A549 (cell line): Measurements from ENCODE around the gene KRAS. TPM values are rescaled to one million over a fixed set of nuclear protein-coding genes. Genes with fewer than 3 reads are reported as not detected.

Source experiments
- CBX2 ChIP-seq: fragments of 200-600 bp; sonication (generic); IDR thresholded peaks from 2 replicates; pipeline ENCODE4 v1.6.1; 2016; ENCODE audit warnings: low read depth, mild to moderate bottlenecking, borderline replicate concordance
- CBX8 ChIP-seq: fragments of 200-600 bp; sonication (generic); IDR thresholded peaks from 2 replicates; pipeline ENCODE4 v1.6.1; 2016
- CHD2 ChIP-seq: fragments of 150-350 bp; IDR thresholded peaks from 2 replicates; pipeline ENCODE4 v1.6.1; 2014; ENCODE audit warnings: low read length; ENCODE audit not compliant: partially characterized antibody
- CHD4 ChIP-seq: fragments of 200-600 bp; sonication (generic); IDR thresholded peaks from 2 replicates; pipeline ENCODE4 v1.6.1; 2016; ENCODE audit warnings: antibody characterized with exemption, mild to moderate bottlenecking, borderline replicate concordance
- EHF ChIP-seq: fragments of 250-450 bp; sonication (Bioruptor Pico); IDR thresholded peaks from 2 replicates; pipeline ENCODE4 v1.5.0; 2020; ENCODE audit warnings: mild to moderate bottlenecking
- GATA3 ChIP-seq: IDR thresholded peaks from 2 replicates; pipeline ENCODE4 v1.6.1; 2012; ENCODE audit warnings: borderline replicate concordance
- HOXA7 ChIP-seq: fragments of 250-450 bp; sonication (Bioruptor Pico); IDR thresholded peaks from 2 replicates; pipeline ENCODE4 v1.5.0; 2020; ENCODE audit warnings: mild to moderate bottlenecking, moderate library complexity
- JUN ChIP-seq, 2 experiments: fragments of >200 bp; sonication (Bioruptor Twin); formaldehyde crosslinking; IDR thresholded peaks; 2 replicates in 1 of 2; 3 replicates in 1 of 2; pipeline ENCODE4 v1.6.1; 2016 to 2017
- JUNB ChIP-seq: fragments of >200 bp; sonication (Bioruptor Twin); formaldehyde crosslinking; IDR thresholded peaks from 2 replicates; pipeline ENCODE4 v1.6.1; 2016
- MAFK ChIP-seq: fragments of 450-650 bp; IDR thresholded peaks from 2 replicates; pipeline ENCODE4 v1.6.1; 2014; ENCODE audit not compliant: partially characterized antibody
- NFE2L2 ChIP-seq: fragments of 150-350 bp; conservative IDR thresholded peaks from 2 replicates; pipeline ENCODE4 v1.6.1; 2014; ENCODE audit warnings: low read length
- NR3C1 ChIP-seq: fragments of >200 bp; sonication (Bioruptor Twin); formaldehyde crosslinking; IDR thresholded peaks from 3 replicates; pipeline ENCODE4 v1.6.1; 2017
- POLR2AphosphoS2 ChIP-seq: conservative IDR thresholded peaks from 2 replicates; pipeline ENCODE4 v1.6.1; 2012; ENCODE audit warnings: low read length, improper control_type of control experiment, inconsistent platforms
- RARB ChIP-seq: fragments of 250-450 bp; sonication (Bioruptor Pico); IDR thresholded peaks from 2 replicates; pipeline ENCODE4 v1.8.0; 2021; ENCODE audit warnings: mild to moderate bottlenecking, moderate library complexity
- RNF2 ChIP-seq: fragments of 200-600 bp; sonication (generic); IDR thresholded peaks from 2 replicates; pipeline ENCODE4 v1.6.1; 2016; ENCODE audit warnings: low read depth, mild to moderate bottlenecking, antibody characterized with exemption, moderate library complexity, borderline replicate concordance
- SMC3 ChIP-seq: fragments of >200 bp; sonication (Bioruptor Twin); formaldehyde crosslinking; IDR thresholded peaks from 3 replicates; pipeline ENCODE4 v1.6.1; 2018; ENCODE audit warnings: inconsistent platforms
- SREBF2 ChIP-seq: fragments of 450-650 bp; IDR thresholded peaks from 2 replicates; pipeline ENCODE4 v1.6.1; 2014; ENCODE audit warnings: mild to moderate bottlenecking, moderate library complexity
- ZC3H11A ChIP-seq: fragments of 450-650 bp; IDR thresholded peaks from 2 replicates; pipeline ENCODE4 v1.6.1; 2014; ENCODE audit warnings: antibody characterized with exemption, mild to moderate bottlenecking
- ZNF302 ChIP-seq: fragments of 250-450 bp; sonication (Bioruptor Pico); IDR thresholded peaks from 2 replicates; pipeline ENCODE4 v1.9.0; 2021; ENCODE audit warnings: inconsistent platforms, mild to moderate bottlenecking, moderate library complexity
- polyA plus RNA-seq, 4 experiments: library from polyadenylated mRNA; depleted of rRNA in 3 of 4; stranded (reverse); fragments of >200 nt; fragmentation: RNase III in 1 of 4; extraction: RNeasy Plus Mini Kit Qiagen cat#74134 plus additional on column Dnase treatment in 1 of 4; gene quantifications; 2 replicates in 3 of 4; 3 replicates in 1 of 4; pipeline ENCODE4 v1.2.3, GENCODE V29; 2011 to 2017
- TF ChIP-seq, protein P1 (sequence below): fragments of >200 bp; sonication (Bioruptor Twin); formaldehyde crosslinking; IDR thresholded peaks from 3 replicates; pipeline ENCODE4 v1.5.1; 2016
- TF ChIP-seq, protein P2 (sequence below): fragments of 450-650 bp; IDR thresholded peaks from 2 replicates; pipeline ENCODE4 v1.6.1; 2014; ENCODE audit warnings: antibody characterized with exemption
- TF ChIP-seq, protein P3 (sequence below): fragments of 250-450 bp; sonication (Bioruptor Pico); IDR thresholded peaks from 2 replicates; pipeline ENCODE4 v1.5.0; 2021; ENCODE audit warnings: mild to moderate bottlenecking, moderate library complexity, borderline replicate concordance
- TF ChIP-seq, protein P4 (sequence below): fragments of 250-450 bp; sonication (Bioruptor Pico); IDR thresholded peaks from 2 replicates; pipeline ENCODE4 v1.5.0; 2020; ENCODE audit warnings: low read depth, mild to moderate bottlenecking, moderate library complexity
- TF ChIP-seq, protein P5 (sequence below): fragments of 150-350 bp; IDR thresholded peaks from 2 replicates; pipeline ENCODE4 v1.6.1; 2014; ENCODE audit warnings: low read depth, mild to moderate bottlenecking, low read length

Gene KRAS
- polyA plus RNA-seq, 2 of the 4 experiments (the other 2 are of a cell fraction), result 16.5 to 38.4 TPM

DNA sequence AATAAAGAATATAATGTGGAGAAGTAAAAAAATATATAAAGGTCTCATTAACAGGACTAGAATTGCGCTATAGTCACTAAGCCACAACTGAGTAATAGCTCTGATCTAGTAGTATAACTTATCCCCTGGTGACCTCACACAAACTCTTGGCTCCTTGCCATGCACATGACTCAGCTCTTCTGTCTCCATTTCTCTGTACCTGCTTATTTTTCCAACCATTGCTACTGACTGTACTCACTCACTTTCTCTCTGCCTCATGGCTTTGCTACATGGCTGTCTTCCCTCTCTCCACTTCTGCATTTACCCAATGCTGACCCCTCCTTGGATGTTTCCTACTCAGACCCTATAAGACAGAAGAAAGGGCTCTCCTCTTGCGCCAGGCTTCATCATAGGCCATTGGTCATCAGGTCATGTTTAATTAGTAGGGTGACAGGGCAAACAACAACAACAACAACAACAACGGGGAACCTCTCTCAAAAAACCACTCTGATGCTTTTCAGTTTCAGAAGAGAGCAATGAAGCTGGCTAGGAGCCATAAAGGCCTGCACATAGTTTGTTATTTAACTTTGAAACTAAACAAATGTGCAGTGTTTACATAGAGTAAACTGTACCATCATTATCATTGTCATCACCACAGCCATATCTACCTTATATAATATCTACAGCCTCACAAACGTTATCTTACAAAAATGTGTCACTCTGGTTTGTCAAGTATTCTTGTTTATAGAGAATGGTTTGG, 25.6 kb upstream of the KRAS start (continued):
- TF ChIP-seq, protein P1, sequence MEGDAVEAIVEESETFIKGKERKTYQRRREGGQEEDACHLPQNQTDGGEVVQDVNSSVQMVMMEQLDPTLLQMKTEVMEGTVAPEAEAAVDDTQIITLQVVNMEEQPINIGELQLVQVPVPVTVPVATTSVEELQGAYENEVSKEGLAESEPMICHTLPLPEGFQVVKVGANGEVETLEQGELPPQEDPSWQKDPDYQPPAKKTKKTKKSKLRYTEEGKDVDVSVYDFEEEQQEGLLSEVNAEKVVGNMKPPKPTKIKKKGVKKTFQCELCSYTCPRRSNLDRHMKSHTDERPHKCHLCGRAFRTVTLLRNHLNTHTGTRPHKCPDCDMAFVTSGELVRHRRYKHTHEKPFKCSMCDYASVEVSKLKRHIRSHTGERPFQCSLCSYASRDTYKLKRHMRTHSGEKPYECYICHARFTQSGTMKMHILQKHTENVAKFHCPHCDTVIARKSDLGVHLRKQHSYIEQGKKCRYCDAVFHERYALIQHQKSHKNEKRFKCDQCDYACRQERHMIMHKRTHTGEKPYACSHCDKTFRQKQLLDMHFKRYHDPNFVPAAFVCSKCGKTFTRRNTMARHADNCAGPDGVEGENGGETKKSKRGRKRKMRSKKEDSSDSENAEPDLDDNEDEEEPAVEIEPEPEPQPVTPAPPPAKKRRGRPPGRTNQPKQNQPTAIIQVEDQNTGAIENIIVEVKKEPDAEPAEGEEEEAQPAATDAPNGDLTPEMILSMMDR, result no peak
- TF ChIP-seq CBX8 (no peak), NR3C1 (no peak), CHD2 (no peak), JUN (IDR thresholded peaks at IDR 0.05) (no peak), ZC3H11A (no peak), JUNB (peak; percentile 19; the same call in 1 of the 2 replicates), CHD4 (no peak), ZNF302 (CRISPR knock-in tag) (no peak), NFE2L2 (peak; percentile 74), SREBF2 (no peak), SMC3 (no peak), RNF2 (no peak), POLR2AphosphoS2 (no peak), CBX2 (no peak), EHF (0 out of 2 replicates have a peak, but pooled peaks have one; percentile 47), MAFK (peak; percentile 92), GATA3 (peak; percentile 59), HOXA7 (no peak), RARB (CRISPR knock-in tag) (no peak)
- TF ChIP-seq, protein P2, sequence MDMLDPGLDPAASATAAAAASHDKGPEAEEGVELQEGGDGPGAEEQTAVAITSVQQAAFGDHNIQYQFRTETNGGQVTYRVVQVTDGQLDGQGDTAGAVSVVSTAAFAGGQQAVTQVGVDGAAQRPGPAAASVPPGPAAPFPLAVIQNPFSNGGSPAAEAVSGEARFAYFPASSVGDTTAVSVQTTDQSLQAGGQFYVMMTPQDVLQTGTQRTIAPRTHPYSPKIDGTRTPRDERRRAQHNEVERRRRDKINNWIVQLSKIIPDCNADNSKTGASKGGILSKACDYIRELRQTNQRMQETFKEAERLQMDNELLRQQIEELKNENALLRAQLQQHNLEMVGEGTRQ, result no peak
- TF ChIP-seq, protein P3, sequence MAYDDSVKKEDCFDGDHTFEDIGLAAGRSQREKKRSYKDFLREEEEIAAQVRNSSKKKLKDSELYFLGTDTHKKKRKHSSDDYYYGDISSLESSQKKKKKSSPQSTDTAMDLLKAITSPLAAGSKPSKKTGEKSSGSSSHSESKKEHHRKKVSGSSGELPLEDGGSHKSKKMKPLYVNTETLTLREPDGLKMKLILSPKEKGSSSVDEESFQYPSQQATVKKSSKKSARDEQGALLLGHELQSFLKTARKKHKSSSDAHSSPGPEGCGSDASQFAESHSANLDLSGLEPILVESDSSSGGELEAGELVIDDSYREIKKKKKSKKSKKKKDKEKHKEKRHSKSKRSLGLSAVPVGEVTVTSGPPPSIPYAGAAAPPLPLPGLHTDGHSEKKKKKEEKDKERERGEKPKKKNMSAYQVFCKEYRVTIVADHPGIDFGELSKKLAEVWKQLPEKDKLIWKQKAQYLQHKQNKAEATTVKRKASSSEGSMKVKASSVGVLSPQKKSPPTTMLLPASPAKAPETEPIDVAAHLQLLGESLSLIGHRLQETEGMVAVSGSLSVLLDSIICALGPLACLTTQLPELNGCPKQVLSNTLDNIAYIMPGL (CRISPR knock-in tag), result no peak
- TF ChIP-seq, protein P4, sequence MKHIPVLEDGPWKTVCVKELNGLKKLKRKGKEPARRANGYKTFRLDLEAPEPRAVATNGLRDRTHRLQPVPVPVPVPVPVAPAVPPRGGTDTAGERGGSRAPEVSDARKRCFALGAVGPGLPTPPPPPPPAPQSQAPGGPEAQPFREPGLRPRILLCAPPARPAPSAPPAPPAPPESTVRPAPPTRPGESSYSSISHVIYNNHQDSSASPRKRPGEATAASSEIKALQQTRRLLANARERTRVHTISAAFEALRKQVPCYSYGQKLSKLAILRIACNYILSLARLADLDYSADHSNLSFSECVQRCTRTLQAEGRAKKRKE (CRISPR knock-in tag), result 0 out of 2 replicates have a peak, but pooled peaks have one; percentile 54
- TF ChIP-seq, protein P5, sequence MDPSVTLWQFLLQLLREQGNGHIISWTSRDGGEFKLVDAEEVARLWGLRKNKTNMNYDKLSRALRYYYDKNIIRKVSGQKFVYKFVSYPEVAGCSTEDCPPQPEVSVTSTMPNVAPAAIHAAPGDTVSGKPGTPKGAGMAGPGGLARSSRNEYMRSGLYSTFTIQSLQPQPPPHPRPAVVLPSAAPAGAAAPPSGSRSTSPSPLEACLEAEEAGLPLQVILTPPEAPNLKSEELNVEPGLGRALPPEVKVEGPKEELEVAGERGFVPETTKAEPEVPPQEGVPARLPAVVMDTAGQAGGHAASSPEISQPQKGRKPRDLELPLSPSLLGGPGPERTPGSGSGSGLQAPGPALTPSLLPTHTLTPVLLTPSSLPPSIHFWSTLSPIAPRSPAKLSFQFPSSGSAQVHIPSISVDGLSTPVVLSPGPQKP, result no peak
- TF ChIP-seq, all 56 proteins: peak for 10
